Aorta (tissue), 5 donors: Measurements from ENCODE around the gene ZNF121. TPM values are rescaled to one million over a fixed set of nuclear protein-coding genes. Genes with fewer than 3 reads are reported as not detected.

Experiments
- ATAC-seq: fragments of 200-7000 bp; cut with Tn5 transposase; one replicate; pipeline ENCODE4 v1.9.1; 2022; ENCODE audit warnings: moderate library complexity; ENCODE audit not compliant: low FRiP score
- DNase-seq, 2 donors: peaks; one replicate each; pipeline ENCODE4 v3.0.0-alpha.2; 2020
- H3K27ac ChIP-seq, 2 donors: one replicate each; pipeline ENCODE4 v1.5.1; 2013; ENCODE audit warnings: low read length in 2 of 2, mild to moderate bottlenecking in 2 of 2, moderate library complexity in 2 of 2, control low read depth in 1 of 2, inconsistent platforms in 1 of 2, low read depth in 1 of 2
- H3K27me3 ChIP-seq, 2 donors: one replicate each; pipeline ENCODE4 v1.6.1; 2013; ENCODE audit warnings: control low read depth in 1 of 2, low read length in 1 of 2, mild to moderate bottlenecking in 1 of 2, moderate library complexity in 1 of 2; ENCODE audit not compliant: insufficient read depth in 2 of 2, control insufficient read depth in 1 of 2
- H3K36me3 ChIP-seq, 2 donors: one replicate each; pipeline ENCODE4 v1.6.1; 2013; ENCODE audit warnings: control low read depth in 1 of 2, low read length in 1 of 2, mild to moderate bottlenecking in 1 of 2; ENCODE audit not compliant: insufficient read depth in 2 of 2, control insufficient read depth in 1 of 2
- H3K4me1 ChIP-seq, 2 donors: one replicate each; pipeline ENCODE4 v1.6.1; 2013; ENCODE audit warnings: low read length in 2 of 2, control low read depth in 1 of 2, mild to moderate bottlenecking in 1 of 2, moderate library complexity in 1 of 2; ENCODE audit not compliant: insufficient read depth in 2 of 2, control insufficient read depth in 1 of 2
- H3K4me3 ChIP-seq, 2 donors: one replicate each; pipeline ENCODE4 v1.5.1; 2013; ENCODE audit warnings: low read length in 2 of 2, control low read depth in 1 of 2, mild to moderate bottlenecking in 1 of 2
- H3K9me3 ChIP-seq: one replicate; pipeline ENCODE4 v1.6.1; 2013; ENCODE audit warnings: mild to moderate bottlenecking, low read length; ENCODE audit not compliant: control insufficient read depth
- WGBS, 2 donors: extraction: QIAGEN DNeasy Blood & Tissue Kit; methylation state at CpG; one replicate each; pipeline ENCODE4 v1.1.7; 2013; 5-methylcytosine and 5-hydroxymethylcytosine counted together
- intact Hi-C, 2 donors: fragments of 100-400 bp; cut with DNase I; formaldehyde crosslinking; loops; one replicate each; pipeline versions ENCODE4 v1.14.2 to v1.15.0; 2022
- polyA plus RNA-seq, 2 donors: library from polyadenylated mRNA; stranded (reverse); fragments of 200-250 nt; gene quantifications; one replicate each; pipeline ENCODE4 v1.2.3, GENCODE V29; 2013
- total RNA-seq, 2 donors: library from RNA; stranded (reverse); fragmentation: NEBNext Ultra II Directional; extraction: Animal tissue kit (Norgen Biotek cat#: 25700); gene quantifications; one replicate each; pipeline ENCODE4 v1.2.1, GENCODE V29; 2021
- donor health status: healthy with polysubstance abuse.
- donor health status: Bipolar disorder and iron deficiency.
- donor health status: DM: no; HTN: no; CAD: no.
- donor health status: DM: no; HTN: no; CAD: no.
- donor health status: DM: yes; HTN: yes; CAD: no.

Gene ZNF121
- total and polyA plus RNA-seq, 4 donors = 3.6 to 31.2 (median 16.6) TPM

- intact Hi-C loops = no loop called here
- Histone ChIP-seq H3K4me3 (no peak overlapping the region), H3K27ac (no peak overlapping the region), H3K36me3 (peaks cover 11 to 23% of the 10 kb centered on the region in 2 donors), H3K4me1 (no peaks in the 10 kb centered on the region), H3K9me3 (peaks cover 38% of the 10 kb centered on the region), H3K27me3 (no peaks in the 10 kb centered on the region)
- ATAC-seq (no peak), DNase-seq (no peak)
- 96 to 100% methylated on average over 1 of the region's 1 CpG for WGBS, 2 donors
These were observed 60.3 kb downstream of the ZNF121 start for GRCh38 chr19:9523885-9524474.

Other genes starting within 250 kb of the ZNF121 start
- gene ZNF177, start 221.5 kb downstream of the ZNF121 start, total RNA-seq = 1 to 10 TPM; 2.0 to 3.6 TPM
- gene ZNF177, start 221.5 kb downstream of the ZNF121 start, polyA plus RNA-seq = 1 to 10 TPM in 1 of 2 donors, not detected in 1; 5.1 TPM
- gene ZNF266, start 148.9 kb downstream of the ZNF121 start, total RNA-seq = 10 to 100 TPM; 28.2 to 35.1 TPM
- gene ZNF266, start 148.9 kb downstream of the ZNF121 start, polyA plus RNA-seq = 10 to 100 TPM in 1 of 2 donors, 1 to 10 TPM in 1; 4.4 to 48.3 TPM
- gene ZNF560, start 85.9 kb downstream of the ZNF121 start, total RNA-seq = not detected
- gene ZNF560, start 85.9 kb downstream of the ZNF121 start, polyA plus RNA-seq = not detected
- gene ZNF426, start 45.9 kb downstream of the ZNF121 start, total RNA-seq = 10 to 100 TPM; 17.3 to 22.2 TPM
- 1 to 10 TPM; 2.0 to 4.8 TPM for gene ZNF426, start 45.9 kb downstream of the ZNF121 start, polyA plus RNA-seq
- gene ZNF561, start 36.7 kb upstream of the ZNF121 start, total RNA-seq = 10 to 100 TPM; 37.5 to 38.3 TPM
- 10 to 100 TPM; 16.2 to 19.7 TPM for gene ZNF561, start 36.7 kb upstream of the ZNF121 start, polyA plus RNA-seq
- gene ZNF562, start 90.6 kb upstream of the ZNF121 start, total RNA-seq = 10 to 100 TPM; 33.6 to 35.9 TPM
- 1 to 10 TPM; 4.2 to 6.6 TPM for gene ZNF562, start 90.6 kb upstream of the ZNF121 start, polyA plus RNA-seq
- gene ZNF846, start 184.2 kb upstream of the ZNF121 start, total RNA-seq = 10 to 100 TPM; 17.4 to 33.0 TPM
- 10 to 100 TPM; 13.0 to 20.2 TPM for gene ZNF846, start 184.2 kb upstream of the ZNF121 start, polyA plus RNA-seq
- 10 to 100 TPM; 29.1 to 29.8 TPM for gene FBXL12, start 234.6 kb upstream of the ZNF121 start, total RNA-seq
- 10 to 100 TPM; 11.3 to 43.5 TPM for gene FBXL12, start 234.6 kb upstream of the ZNF121 start, polyA plus RNA-seq
- 100 to 1,000 TPM; 207 to 220 TPM for gene UBL5, start 243.4 kb upstream of the ZNF121 start, total RNA-seq
- 1,000 to 10,000 TPM in 1 of 2 donors, 100 to 1,000 TPM in 1; 603 to 1,147 TPM for gene UBL5, start 243.4 kb upstream of the ZNF121 start, polyA plus RNA-seq